Osteocyte (in vitro differentiated cells): ENCODE results near the gene SRSF4. TPM values are rescaled to one million over a fixed set of nuclear protein-coding genes. Genes with fewer than 3 reads are reported as not detected.
A peak's percentile ranks its signal among the peaks of the same experiment; 100 is the strongest.
"Not testable (repeated sequence)": the region's sequence is repeated elsewhere in the genome, so short reads cannot be mapped to it uniquely, and the experiment has no call there.

ENCODE experiments used
- DNase-seq: peaks from one replicate; pipeline ENCODE4 v3.0.0; 2021; ENCODE audit warnings: mixed read lengths; ENCODE audit not compliant: unreplicated experiment; ENCODE audit errors: extremely low spot score
- H3K27ac Mint-ChIP-seq: one replicate; pipeline ENCODE4 v1.8.0; 2021; ENCODE audit warnings: mild to moderate bottlenecking, mixed read lengths; ENCODE audit not compliant: unreplicated experiment
- H3K27me3 Mint-ChIP-seq: one replicate; pipeline ENCODE4 v1.8.0; 2021; ENCODE audit warnings: mixed read lengths; ENCODE audit not compliant: unreplicated experiment
- H3K36me3 Mint-ChIP-seq: one replicate; pipeline ENCODE4 v1.8.0; 2021; ENCODE audit warnings: mixed read lengths; ENCODE audit not compliant: unreplicated experiment
- H3K4me1 Mint-ChIP-seq: one replicate; pipeline ENCODE4 v1.8.0; 2021; ENCODE audit warnings: mixed read lengths; ENCODE audit not compliant: unreplicated experiment
- H3K4me3 Mint-ChIP-seq: one replicate; pipeline ENCODE4 v1.8.0; 2021; ENCODE audit warnings: mild to moderate bottlenecking, moderate library complexity, mixed read lengths; ENCODE audit not compliant: unreplicated experiment
- H3K9me3 Mint-ChIP-seq: one replicate; pipeline ENCODE4 v1.8.0; 2021; ENCODE audit warnings: mixed read lengths; ENCODE audit not compliant: unreplicated experiment
- CTCF ChIP-seq: fragments of 200-600 bp; sonication (generic); IDR thresholded peaks from 2 replicates; pipeline ENCODE4 v1.5.0; 2021; ENCODE audit warnings: antibody characterized with exemption, mild to moderate bottlenecking, moderate library complexity
- total RNA-seq: library from RNA; stranded (reverse); gene quantifications from 2 replicates; pipeline ENCODE4 v1.2.1, GENCODE V29; 2021

Gene SRSF4
- total RNA-seq, 1 donor from 2014 or later = 74.6 TPM

GRCh38 chr1:29157269-29157601 is 24.5 kb downstream of the SRSF4 start:
- Mint-ChIP-seq H3K36me3 (peaks cover 29% of the 10 kb centered on the region), H3K4me1 (peaks cover 19% of the 10 kb centered on the region), H3K27ac (peak overlapping the region; percentile 85), H3K4me3 (no peak overlapping the region), H3K27me3 (no peaks in the 10 kb centered on the region), H3K9me3 (no peaks in the 10 kb centered on the region)
- no peak for DNase-seq
- no peak for TF ChIP-seq CTCF

GRCh38 chr1:29156543-29157268 is 25.0 kb downstream of the SRSF4 start:
- H3K36me3 Mint-ChIP-seq = peaks cover 34% of the 10 kb centered on the region
- H3K27me3 Mint-ChIP-seq = no peaks in the 10 kb centered on the region
- H3K27ac Mint-ChIP-seq = peak overlapping the region; percentile 85
- no peak overlapping the region for H3K4me3 Mint-ChIP-seq
- H3K9me3 Mint-ChIP-seq = no peaks in the 10 kb centered on the region
- TF ChIP-seq CTCF = no peak
- peaks cover 19% of the 10 kb centered on the region for H3K4me1 Mint-ChIP-seq
- DNase-seq = no peak

- no peak for TF ChIP-seq CTCF
- H3K9me3 Mint-ChIP-seq = no peaks in the 10 kb centered on the region
- no peak overlapping the region for H3K4me3 Mint-ChIP-seq
- peaks cover 65% of the 10 kb centered on the region for H3K36me3 Mint-ChIP-seq
- H3K27me3 Mint-ChIP-seq = no peaks in the 10 kb centered on the region
- H3K27ac Mint-ChIP-seq = peak overlapping the region; percentile 41
- DNase-seq = no peak
- peaks cover 10% of the 10 kb centered on the region for H3K4me1 Mint-ChIP-seq
Observed at GRCh38 chr1:29152046-29152805, 29.5 kb downstream of the SRSF4 start.

DNA sequence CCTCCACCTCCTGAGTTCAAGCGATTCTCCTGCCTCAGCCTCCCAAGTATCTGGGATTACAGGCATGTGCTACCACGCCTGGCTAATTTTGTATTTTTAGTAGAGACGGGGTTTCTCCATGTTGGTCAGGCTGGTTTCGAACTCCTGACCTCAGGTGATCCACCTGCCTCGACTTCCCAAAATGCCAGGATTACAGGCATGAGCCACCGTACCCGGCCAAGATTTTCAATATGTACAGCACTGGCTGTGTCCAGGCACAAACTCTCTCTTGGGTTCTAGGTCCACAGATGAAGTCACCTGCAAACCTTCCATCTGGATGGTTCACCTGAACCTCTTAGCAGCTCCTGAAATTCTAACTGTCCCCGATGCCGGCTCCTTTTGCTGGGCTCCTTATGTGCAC is 31.4 kb downstream of the SRSF4 start:
- not testable (repeated sequence) for H3K4me3 Mint-ChIP-seq, H3K27me3 Mint-ChIP-seq, H3K9me3 Mint-ChIP-seq, DNase-seq, H3K27ac Mint-ChIP-seq, H3K4me1 Mint-ChIP-seq
- H3K36me3 Mint-ChIP-seq = peaks cover 74% of the 10 kb centered on the region

- Mint-ChIP-seq H3K4me3 (no peak overlapping the region), H3K4me1 (no peaks in the 10 kb centered on the region), H3K27me3 (no peaks in the 10 kb centered on the region), H3K9me3 (no peaks in the 10 kb centered on the region), H3K36me3 (peaks cover 70% of the 10 kb centered on the region), H3K27ac (no peak overlapping the region)
- TF ChIP-seq CTCF = no peak
- DNase-seq = no peak
Observed at GRCh38 chr1:29148656-29149491, 32.8 kb downstream of the SRSF4 start.
